PC-9 (cell line): ENCODE results near the gene SLC35A1. TPM values are rescaled to one million over a fixed set of nuclear protein-coding genes. Genes with fewer than 3 reads are reported as not detected.

Experiments
- BruUV-seq: library from RNA; stranded (reverse); fragments of 400-500 nt; replicated peaks from 2 replicates; lab custom pipeline; 2021; lab: Mats Ljungman, UMichigan
- CTCF ChIA-PET: fragments of 300-600 bp; sonication (Branson Sonifier 250); formaldehyde crosslinking; loops from one replicate; lab custom pipeline; 2022; ENCODE audit warnings: antibody characterized with exemption; lab: Charles Lee
- POLR2A ChIA-PET: fragments of 300-600 bp; sonication (Branson Sonifier 250); formaldehyde crosslinking; loops from one replicate; lab custom pipeline; 2022; ENCODE audit warnings: antibody characterized with exemption; ENCODE audit not compliant: unreplicated experiment; lab: Charles Lee
- DNase-seq, 2 experiments: peaks; one replicate each; pipeline versions ENCODE4 v3.0.0 to v3.0.0-alpha.2; 2015 to 2022; ENCODE audit warnings: mixed read lengths in 1 of 2
- H2AFZ ChIP-seq: fragments of 200-600 bp; sonication (generic); 2 replicates; pipeline ENCODE4 v1.8.1; 2017; ENCODE audit warnings: antibody characterized with exemption
- H3F3A ChIP-seq: fragments of 200-600 bp; sonication (generic); 2 replicates; pipeline ENCODE4 v1.8.1; 2017; ENCODE audit warnings: antibody characterized with exemption, mild to moderate bottlenecking, low read depth; ENCODE audit not compliant: insufficient read depth
- H3K27ac ChIP-seq: fragments of 200-600 bp; sonication (generic); 2 replicates; pipeline ENCODE4 v1.6.1; 2016; ENCODE audit warnings: mixed run types
- H3K27me3 ChIP-seq: fragments of 200-600 bp; sonication (generic); 2 replicates; pipeline ENCODE4 v1.6.1; 2016; ENCODE audit warnings: low read depth, mixed run types; ENCODE audit not compliant: insufficient read depth
- H3K36me3 ChIP-seq: fragments of 200-600 bp; sonication (generic); 2 replicates; pipeline ENCODE4 v1.6.1; 2016; ENCODE audit warnings: low read depth, mixed run types
- H3K4me1 ChIP-seq: fragments of 200-600 bp; sonication (generic); replicated peaks from 2 replicates; pipeline ENCODE4 v1.6.1; 2016; ENCODE audit warnings: mixed run types; ENCODE audit not compliant: insufficient read depth
- H3K4me2 ChIP-seq: fragments of 200-600 bp; sonication (generic); 2 replicates; pipeline ENCODE4 v1.6.1; 2017; ENCODE audit warnings: mixed run types
- H3K4me3 ChIP-seq: fragments of 200-600 bp; sonication (generic); 2 replicates; pipeline ENCODE4 v1.6.1; 2016; ENCODE audit warnings: mixed run types
- H3K79me2 ChIP-seq: fragments of 200-600 bp; sonication (generic); 2 replicates; pipeline ENCODE4 v1.6.1; 2017; ENCODE audit warnings: low read depth, mixed run types
- H3K9me2 ChIP-seq: fragments of 200-600 bp; sonication (generic); 2 replicates; pipeline ENCODE4 v1.8.1; 2017; ENCODE audit warnings: mild to moderate bottlenecking; ENCODE audit not compliant: insufficient read depth
- H3K9me3 ChIP-seq: fragments of 200-600 bp; sonication (generic); 2 replicates; pipeline ENCODE4 v1.8.1; 2016; ENCODE audit warnings: low read depth; ENCODE audit not compliant: insufficient read depth
- H4K20me1 ChIP-seq: fragments of 200-600 bp; sonication (generic); 2 replicates; pipeline ENCODE4 v1.8.1; 2017; ENCODE audit not compliant: insufficient read depth
- EZH2 ChIP-seq: fragments of 200-600 bp; sonication (generic); IDR thresholded peaks from 2 replicates; pipeline ENCODE4 v1.8.0; 2017; ENCODE audit warnings: antibody characterized with exemption, low read depth
- intact Hi-C: fragments of 100-400 bp; cut with micrococcal nuclease; formaldehyde crosslinking; loops from one replicate; pipeline ENCODE4 v1.10.0; 2022; ENCODE audit not compliant: unreplicated experiment
- total RNA-seq: library from RNA; stranded (reverse); gene quantifications from 2 replicates; pipeline ENCODE4 v1.2.3, GENCODE V29; 2021
- TF ChIP-seq, protein P1 (sequence below): fragments of 200-600 bp; sonication (generic); conservative IDR thresholded peaks from 2 replicates; pipeline ENCODE4 v1.6.1; 2017; ENCODE audit warnings: mixed run types, antibody characterized with exemption, mild to moderate bottlenecking, moderate library complexity

The SLC35A1 gene
- total RNA-seq, 1 experiment from 2014 or later = 9.3 TPM

DNA sequence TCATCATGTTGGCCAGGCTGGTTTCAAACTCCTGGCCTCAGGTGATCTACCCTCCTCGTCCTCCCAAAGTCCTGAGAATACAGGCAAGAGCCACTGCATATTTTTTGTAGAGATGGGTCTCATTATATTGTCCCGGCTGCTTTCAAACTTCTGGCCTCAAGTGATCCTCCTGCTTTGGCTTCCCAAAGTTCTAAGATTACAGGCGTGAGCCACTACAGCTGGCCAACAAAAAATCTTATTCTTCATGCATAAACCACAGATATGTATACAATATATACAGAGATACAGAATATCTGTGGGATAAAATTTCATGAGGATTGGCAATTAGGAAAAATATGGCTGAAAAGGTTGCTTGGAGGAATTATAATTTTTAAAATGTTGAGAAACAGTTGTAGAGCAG is 49.9 kb downstream of the SLC35A1 start:
- no peaks in the 10 kb centered on the region for H4K20me1 ChIP-seq
- no peak for DNase-seq
- ChIA-PET POLR2A (no interaction called here), CTCF (no interaction called here)
- no peaks in the 10 kb centered on the region for H3K4me1 ChIP-seq
- BruUV-seq = no TSS peak
- no peaks in the 10 kb centered on the region for H3K27me3 ChIP-seq
- no peak overlapping the region for H2AFZ ChIP-seq
- intact Hi-C loops = no loop called here
- H3F3A ChIP-seq = no peaks in the 10 kb centered on the region
- no peaks in the 10 kb centered on the region for H3K79me2 ChIP-seq
- no peaks in the 10 kb centered on the region; the same call in 1 of the 2 replicates for H3K36me3 ChIP-seq
- TF ChIP-seq, protein P1, sequence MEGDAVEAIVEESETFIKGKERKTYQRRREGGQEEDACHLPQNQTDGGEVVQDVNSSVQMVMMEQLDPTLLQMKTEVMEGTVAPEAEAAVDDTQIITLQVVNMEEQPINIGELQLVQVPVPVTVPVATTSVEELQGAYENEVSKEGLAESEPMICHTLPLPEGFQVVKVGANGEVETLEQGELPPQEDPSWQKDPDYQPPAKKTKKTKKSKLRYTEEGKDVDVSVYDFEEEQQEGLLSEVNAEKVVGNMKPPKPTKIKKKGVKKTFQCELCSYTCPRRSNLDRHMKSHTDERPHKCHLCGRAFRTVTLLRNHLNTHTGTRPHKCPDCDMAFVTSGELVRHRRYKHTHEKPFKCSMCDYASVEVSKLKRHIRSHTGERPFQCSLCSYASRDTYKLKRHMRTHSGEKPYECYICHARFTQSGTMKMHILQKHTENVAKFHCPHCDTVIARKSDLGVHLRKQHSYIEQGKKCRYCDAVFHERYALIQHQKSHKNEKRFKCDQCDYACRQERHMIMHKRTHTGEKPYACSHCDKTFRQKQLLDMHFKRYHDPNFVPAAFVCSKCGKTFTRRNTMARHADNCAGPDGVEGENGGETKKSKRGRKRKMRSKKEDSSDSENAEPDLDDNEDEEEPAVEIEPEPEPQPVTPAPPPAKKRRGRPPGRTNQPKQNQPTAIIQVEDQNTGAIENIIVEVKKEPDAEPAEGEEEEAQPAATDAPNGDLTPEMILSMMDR = no peak
- no peak for TF ChIP-seq EZH2
- no peak overlapping the region for H3K4me2 ChIP-seq
- H3K9me3 ChIP-seq = no peaks in the 10 kb centered on the region
- no peak overlapping the region for H3K4me3 ChIP-seq
- no peak overlapping the region for H3K27ac ChIP-seq
- no peaks in the 10 kb centered on the region for H3K9me2 ChIP-seq

DNA sequence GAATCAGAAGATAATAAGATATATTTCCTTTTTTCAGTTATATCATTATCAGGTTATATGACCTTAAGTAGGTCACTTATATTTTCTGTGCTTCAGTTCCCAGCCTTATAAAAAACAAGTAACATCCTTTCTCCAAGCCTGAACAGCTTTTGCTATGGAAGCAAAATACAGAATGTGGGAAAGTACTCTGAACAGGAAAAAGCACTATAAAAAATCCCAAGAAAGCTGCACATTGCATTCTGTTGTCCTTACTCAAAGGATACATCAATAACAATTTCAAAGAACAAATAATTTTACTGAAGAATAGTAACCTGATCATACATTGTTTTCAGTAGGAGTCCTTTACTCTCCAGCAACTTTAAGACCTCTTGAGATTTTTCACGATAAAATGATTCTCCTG is 56.4 kb downstream of the SLC35A1 start:
- Histone ChIP-seq H3K79me2 (no peaks in the 10 kb centered on the region), H3K4me1 (no peaks in the 10 kb centered on the region), H3K4me2 (no peak overlapping the region), H3K36me3 (no peaks in the 10 kb centered on the region; the same call in 1 of the 2 replicates), H4K20me1 (no peaks in the 10 kb centered on the region), H3K4me3 (no peak overlapping the region), H3K9me3 (no peaks in the 10 kb centered on the region), H3F3A (no peaks in the 10 kb centered on the region), H3K27me3 (no peaks in the 10 kb centered on the region), H3K27ac (no peak overlapping the region), H3K9me2 (no peaks in the 10 kb centered on the region), H2AFZ (no peak overlapping the region)
- BruUV-seq = no TSS peak
- DNase-seq = no peak
- POLR2A ChIA-PET = no interaction called here
- TF ChIP-seq, protein P1 = no peak
- TF ChIP-seq EZH2 = no peak
- intact Hi-C loops = no loop called here
- CTCF ChIA-PET = no interaction called here

DNA sequence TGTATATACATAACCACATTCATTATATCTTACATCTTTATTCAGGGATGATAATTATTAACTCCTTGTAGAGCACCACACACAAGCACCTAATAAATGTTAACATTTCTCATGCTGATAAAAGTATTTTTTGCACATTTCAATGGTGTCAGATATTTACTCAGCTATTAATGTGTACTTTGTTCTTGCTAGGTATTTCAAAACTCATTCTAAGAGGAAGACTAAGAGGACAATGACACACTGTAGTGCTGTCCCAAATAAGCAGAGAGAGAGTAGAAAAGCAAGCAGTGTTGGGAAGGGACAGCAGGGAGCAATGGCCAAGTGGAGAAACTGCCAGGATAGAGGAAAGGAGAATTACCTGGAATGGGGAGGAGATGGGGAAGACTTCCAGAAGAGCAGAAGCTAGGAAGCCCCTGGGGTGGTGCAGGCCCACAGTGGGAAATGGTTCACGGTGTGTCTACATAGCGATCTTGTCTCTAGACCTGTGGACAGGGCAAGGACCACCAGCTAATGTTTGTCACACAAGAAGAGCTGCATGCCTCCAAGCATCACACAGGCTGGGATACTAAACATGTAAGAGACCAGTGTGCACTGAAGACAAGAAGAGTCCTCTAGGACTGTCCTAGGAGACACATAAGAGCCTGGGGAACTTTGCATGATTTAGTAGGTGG is 61.7 kb downstream of the SLC35A1 start:
- Histone ChIP-seq H3K9me3 (no peaks in the 10 kb centered on the region), H4K20me1 (no peaks in the 10 kb centered on the region), H3K27me3 (no peaks in the 10 kb centered on the region), H3K27ac (no peak overlapping the region), H3K9me2 (no peaks in the 10 kb centered on the region), H3K79me2 (no peaks in the 10 kb centered on the region), H3F3A (no peaks in the 10 kb centered on the region), H3K4me3 (no peak overlapping the region), H3K36me3 (no peaks in the 10 kb centered on the region), H3K4me1 (no peaks in the 10 kb centered on the region), H2AFZ (no peak overlapping the region), H3K4me2 (no peak overlapping the region)
- CTCF ChIA-PET = no interaction called here
- TF ChIP-seq EZH2 = no peak
- TF ChIP-seq, protein P1 = no peak
- BruUV-seq = no TSS peak
- intact Hi-C loops = no loop called here
- no peak for DNase-seq
- POLR2A ChIA-PET = no interaction called here
